ENCODE results near the gene TARS3.
A peak's percentile ranks its signal among the peaks of the same experiment; 100 is the strongest.
"Not testable (repeated sequence)": the region's sequence is repeated elsewhere in the genome, so short reads cannot be mapped to it uniquely, and the experiment has no call there.

The TARS3 gene

DNA sequence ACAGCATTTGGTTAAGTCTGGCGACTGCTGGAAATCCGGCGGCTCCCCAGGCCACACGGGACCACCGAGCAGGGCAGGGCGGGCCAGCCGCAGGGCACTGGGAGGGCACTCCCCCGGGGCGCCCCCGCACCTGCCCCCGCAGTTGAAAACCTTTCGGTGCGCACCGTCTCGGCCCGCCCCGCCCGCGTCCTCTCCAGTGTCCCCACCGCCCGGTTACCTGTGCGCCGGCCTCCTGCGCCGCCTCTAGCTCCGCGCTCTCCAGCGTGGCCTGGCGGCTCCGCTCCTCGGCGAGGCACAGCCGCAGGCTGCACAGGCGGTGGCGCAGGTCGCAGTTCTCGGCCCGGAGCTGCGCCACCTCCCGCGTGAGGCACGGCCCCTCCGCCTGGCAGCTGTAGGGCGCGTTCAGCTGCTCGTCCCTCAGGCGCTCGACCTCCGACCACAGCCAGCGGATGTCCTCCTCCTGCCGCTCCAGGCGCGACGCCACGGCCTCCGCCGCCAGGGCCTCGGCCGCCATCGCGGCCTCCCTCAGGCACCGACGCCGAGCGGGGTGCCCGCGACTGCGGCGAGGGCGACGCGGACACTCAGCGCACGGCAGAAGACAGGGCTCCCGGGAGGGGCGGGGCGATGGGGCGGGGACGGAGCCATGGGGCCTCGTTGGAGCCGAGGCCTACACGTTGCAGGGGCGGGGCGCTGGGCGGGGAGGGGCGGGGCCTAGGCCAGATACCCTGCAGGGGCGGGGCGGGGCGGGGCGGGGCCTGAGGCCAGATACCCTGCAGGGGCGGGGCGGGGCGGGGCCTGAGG lies at the start of gene TARS3:
TARS3 (minus strand) TSS at position 600 of the 801 bp plus-strand sequence; CDS start at position 514, 86 bp downstream.
- peak; percentile 87 to 95 (median 92) for DNase-seq (ENCODE audit: low read depth in 3 of 3)

DNA sequence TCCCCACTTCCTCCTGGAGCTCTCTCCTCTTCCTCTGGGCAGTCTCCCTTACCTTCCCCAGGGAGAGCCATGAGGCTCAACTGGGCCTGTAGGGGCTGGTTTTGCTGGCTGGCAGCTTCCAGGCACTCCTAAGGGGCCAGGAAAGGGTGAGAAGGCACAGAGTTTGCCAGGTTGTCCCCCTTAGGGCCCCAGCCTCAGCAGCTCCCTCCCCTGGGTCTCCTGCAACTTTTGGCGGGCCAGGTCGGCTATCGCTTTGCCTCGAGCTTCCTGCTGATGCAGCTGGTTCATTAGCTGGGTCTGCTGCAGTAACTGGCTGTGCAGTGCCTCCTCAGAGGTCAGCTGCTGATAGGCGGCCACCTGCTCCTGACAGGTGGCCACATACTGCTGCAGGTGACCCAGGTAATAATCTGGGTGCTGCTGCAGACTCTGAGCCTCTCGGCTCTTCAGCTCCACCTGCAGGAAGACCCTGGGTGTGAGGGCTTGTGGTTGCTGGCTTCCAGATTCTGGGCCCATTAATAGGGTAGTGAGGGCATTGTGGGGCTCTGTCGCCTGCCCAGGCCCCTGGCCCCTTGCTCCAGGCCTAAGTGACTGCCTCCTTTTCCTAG lies 49.3 kb upstream of the TARS3 start:
- no peak for DNase-seq (ENCODE audit: low read depth in 3 of 3)

DNA sequence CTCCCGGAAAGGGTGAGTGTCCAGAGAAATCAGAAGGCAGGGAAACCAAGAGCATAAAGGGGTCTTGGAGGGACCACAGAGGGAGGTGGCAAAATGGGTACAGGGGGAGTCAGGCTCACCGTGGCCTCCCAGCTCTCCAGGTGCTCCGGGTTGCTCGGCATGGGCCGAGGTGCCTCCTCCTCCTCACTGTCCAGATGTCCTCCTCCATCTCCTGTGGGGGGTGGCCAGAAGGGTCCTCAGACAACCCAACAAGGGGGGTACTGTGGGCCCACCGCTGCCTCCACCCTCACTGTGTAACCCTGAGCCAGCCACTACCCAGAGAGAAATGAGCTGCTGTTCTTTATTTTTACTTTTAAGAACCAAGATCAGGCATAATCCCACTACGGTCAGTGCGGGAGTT lies 48.6 kb upstream of the TARS3 start:
- DNase-seq (ENCODE audit: low read depth in 3 of 3): no peak

DNA sequence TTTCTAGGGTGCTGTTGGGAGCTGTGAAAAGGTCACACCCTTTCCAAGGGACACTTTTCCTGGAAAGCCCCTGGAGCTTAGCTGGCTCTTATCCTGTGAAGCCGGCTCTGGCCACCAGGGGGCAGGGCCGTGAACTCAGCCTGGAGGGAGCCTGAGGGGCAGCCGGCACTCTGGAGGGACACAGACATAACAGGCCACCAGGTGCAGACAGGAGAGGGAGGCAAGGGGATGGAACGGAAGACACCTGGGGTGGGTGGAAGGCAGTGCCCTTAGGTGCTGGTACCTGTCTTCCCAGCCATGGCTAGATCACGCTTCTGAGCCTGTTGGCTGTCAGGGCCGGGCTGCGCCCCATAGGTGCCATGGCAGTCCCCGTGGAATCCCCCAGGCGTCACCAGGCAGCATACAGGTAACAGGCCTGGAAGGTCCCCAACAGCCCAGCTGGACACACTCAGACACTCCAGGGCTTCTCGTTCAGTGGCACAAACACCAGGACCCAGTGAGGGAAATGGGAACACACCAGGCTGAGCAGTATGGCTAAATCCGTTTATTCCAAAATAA lies 42.9 kb upstream of the TARS3 start:
- not testable (repeated sequence) for DNase-seq (ENCODE audit: low read depth in 3 of 3)

DNA sequence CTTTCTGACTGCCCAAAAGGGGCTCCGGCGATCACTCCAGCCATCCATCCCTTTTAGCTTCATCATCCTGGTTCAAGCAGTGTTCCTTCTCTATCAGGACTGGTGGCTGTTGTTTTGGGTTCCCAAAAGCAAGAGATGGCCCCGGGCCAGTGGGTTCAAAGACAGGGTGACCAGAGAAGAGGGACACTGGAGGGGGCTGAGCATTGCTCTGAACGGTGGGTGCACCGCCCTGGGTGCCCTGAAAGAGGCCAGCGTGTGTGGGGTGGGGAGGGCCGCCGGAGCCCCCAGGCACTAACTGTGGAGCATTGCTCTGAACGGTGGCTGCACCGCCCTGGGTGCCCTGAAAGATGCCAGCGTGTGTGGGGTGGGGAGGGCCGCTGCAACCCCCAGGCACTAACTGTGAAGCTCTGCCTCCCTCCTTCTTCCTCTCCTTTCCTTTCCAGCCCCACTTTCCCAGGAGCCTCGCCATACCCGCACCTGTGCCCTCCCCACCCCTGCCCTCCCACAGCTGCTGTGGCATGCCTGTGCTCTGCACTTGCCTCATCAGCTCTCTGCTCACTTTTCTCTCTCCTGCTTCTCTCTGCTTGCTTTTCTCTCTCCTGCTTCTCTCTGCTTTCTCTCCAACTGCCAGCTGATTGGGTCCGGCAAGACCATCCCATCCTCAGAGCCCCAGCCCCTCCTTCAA lies 41.6 kb upstream of the TARS3 start:
- DNase-seq (ENCODE audit: low read depth in 3 of 3): no peak

DNA sequence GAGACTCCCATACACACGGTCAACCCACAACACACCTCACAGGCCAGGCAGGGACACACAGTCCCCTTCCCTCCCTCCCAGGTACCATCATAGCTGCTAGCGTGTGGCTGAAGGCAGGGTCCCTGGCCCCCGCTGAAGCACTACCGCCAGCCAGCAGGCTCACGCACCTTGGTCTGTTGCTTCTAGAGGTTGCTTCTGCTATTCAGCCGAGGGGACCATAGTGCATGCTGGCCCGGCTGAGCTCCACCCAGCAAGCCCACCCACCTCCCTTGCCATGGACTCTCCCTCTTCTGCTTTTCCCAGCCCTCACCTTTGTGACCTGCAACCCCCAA lies 41.0 kb upstream of the TARS3 start:
- DNase-seq (ENCODE audit: low read depth in 3 of 3): not testable (repeated sequence)

DNA sequence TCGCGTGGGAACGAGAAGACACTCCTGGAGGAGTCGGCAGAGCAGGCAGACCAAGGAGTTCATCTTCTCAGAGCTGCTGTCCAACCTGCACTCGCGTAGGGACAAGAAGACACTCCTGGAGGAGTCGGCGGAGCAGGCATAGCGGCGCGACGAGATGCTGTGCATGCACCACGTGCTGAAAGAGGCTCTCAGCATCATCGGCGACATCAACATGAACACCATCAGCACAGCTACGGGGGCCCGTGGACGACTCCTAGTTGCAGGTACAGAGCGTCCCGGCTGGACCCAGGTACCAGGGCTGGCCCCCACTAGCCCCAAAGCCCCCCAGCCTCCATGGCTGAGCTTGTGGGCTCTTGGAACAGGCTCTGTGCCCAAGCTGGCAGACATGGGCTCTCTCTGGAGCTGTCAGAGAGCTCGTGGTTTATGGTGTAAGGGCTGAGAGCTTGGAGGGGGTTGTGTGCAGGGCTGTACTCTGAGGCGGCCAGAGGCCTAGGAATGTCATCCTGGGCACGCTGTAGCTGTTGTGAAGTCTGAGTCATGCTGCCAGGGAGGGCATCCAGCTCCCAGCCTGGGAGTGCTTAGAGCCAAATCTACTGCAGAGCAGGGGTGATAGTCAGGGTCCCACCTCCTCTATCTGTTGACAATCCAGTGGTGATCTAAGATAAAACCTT lies 40.5 kb upstream of the TARS3 start:
- not testable (repeated sequence) for DNase-seq (ENCODE audit: low read depth in 3 of 3)

DNA sequence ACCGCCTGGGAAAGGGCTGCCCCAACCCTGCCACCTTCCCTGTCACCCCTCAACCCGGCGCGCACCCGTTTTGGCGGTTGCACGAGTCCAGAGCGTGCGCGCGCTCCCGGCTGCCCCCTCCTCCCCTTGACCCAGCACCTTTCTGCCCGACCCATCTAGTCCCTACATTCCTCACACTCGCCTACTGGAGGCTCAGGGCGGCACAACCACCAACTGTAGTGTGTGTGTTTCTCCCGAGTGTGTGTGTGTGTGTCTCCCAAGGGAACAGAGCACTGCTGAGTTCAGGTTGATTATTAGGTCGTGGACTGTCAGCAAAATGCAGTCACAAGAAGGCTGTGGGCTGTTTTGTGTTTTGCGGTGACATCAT lies 22.4 kb upstream of the TARS3 start:
- not testable (repeated sequence) for DNase-seq (ENCODE audit: low read depth in 3 of 3)

DNA sequence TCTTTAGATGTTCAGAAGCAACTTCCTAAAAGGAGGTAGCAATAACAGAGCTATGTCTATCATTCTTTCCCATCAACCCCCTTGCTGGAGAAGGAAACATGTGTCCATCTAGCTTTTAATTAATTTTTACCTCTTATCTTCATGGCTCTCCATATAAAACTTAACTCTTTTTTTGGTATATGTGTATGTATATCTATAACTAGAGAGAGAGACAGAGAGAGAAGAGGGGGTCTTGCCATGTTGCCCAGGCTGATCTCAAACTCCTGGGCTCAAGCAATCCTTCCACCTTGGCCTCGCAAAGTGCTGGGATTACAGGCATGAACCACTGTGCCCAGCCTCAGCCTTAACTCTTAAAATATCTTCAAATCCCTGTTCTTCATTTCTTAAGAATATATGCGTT lies 10.6 kb upstream of the TARS3 start:
- not testable (repeated sequence) for DNase-seq (ENCODE audit: low read depth in 3 of 3)

DNA sequence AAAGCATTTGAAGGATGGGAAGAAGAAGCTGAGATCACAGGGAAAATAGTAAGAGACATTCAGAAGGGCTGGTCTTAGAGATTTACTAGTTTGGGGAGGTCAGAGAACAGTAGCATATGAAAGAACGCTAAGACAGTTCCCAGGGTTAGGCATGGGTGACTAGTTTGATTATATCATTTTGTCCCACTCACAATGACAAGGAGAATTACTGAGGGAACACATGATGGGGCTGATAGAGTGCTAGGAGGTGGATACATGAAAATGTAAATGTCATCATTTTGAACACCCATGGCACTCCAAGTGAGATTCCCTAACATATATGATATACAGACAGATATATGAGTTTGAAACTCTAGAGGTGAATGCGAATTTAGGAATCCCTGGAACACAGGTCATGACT lies 9.3 kb upstream of the TARS3 start:
- DNase-seq (ENCODE audit: low read depth in 3 of 3): no peak

DNA sequence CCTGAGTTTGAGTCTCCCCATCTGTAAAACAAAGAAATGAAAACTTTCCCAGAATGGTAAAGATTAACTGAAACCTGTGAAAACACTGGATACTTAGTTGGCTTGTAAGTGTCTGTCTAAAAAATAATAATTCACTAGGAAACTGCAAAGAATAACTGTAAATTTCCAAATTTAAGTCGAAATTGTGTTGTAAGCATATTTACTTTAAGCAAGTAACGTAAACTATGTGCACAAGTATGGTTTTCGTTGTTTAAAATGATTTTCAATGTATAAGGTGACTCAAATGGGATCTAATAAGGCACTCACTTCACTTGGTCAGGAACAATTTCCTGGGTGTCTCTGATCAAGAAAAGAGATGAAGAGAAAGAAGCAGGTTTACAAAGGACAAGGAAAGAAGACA lies 8.5 kb upstream of the TARS3 start:
- no peak for DNase-seq (ENCODE audit: low read depth in 3 of 3)

DNA sequence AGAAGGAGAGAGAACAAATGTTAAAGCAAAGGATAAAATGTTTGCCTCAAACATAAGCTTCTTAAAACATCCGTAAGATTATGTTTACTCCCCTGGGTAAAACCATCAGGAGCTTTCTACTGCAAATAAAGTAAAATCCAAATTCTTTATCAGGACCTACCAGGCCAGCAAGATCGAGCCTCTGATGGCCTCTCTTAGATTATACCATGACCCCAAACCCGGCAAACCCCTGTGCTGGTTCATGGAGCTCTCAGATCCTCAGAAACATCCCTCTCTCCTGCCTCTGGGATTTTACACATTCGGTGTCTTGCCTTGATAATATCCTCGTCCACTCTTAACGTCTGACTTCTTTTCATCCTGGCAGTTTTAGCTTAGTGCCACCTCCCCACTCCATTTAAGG lies 7.5 kb upstream of the TARS3 start:
- DNase-seq (ENCODE audit: low read depth in 3 of 3): no peak

DNA sequence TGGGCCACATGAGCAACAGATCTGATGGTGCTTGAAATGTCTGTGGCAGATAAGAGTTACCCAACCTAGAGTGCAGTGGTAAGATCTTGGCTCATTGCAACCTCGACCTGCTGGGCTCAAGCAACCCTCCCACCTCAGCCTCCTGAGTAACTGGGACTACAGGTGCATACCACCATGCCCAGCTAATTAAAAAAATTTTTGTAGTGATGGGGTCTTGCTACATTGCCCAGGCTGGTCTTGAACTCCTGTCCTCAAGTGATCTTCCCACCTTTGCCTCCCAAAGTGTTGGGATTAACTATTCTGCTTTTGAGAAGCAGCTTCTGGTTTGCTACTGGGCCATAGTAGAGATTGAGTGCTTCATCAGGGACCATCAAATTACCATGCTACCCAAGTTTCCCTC lies 2.9 kb upstream of the TARS3 start:
- DNase-seq (ENCODE audit: low read depth in 3 of 3): no peak

DNA sequence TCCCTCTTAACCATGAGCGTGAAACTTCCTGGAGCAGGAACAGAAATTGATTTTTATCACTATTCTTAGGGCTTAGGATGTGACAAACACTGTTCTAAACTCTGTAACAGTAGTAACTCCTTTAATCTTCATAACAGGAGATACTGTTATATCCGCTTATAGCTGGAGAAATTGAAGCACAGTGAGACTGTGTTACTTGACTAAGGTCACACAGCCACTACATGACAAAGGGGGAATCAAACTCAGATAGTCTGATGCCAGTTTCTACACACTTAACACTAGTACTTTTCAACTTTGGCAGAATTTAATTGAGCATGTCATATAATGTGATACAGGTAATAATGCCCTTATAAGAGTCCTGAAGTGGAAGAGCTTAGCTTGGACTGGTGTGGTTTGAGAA lies 800 bp upstream of the TARS3 start:
- DNase-seq (ENCODE audit: low read depth in 3 of 3): no peak

DNA sequence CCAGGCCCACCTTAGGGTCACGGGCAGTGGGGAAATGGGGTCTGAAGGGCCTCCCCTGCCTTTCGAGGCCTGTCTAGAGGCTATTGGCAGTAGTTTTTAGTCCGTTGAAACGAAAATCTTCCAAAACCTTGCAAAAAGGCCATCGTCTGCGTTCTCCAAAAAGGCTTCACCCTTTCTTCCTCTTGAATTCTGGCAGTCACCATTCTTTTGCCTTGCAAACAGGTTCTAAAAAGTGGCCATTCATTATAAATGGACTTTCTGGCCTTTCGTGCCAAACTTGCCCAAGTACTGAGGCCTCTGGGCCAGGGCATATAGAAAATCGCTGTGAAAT lies 367 bp upstream of the TARS3 start:
- DNase-seq (ENCODE audit: low read depth in 3 of 3): no peak

DNA sequence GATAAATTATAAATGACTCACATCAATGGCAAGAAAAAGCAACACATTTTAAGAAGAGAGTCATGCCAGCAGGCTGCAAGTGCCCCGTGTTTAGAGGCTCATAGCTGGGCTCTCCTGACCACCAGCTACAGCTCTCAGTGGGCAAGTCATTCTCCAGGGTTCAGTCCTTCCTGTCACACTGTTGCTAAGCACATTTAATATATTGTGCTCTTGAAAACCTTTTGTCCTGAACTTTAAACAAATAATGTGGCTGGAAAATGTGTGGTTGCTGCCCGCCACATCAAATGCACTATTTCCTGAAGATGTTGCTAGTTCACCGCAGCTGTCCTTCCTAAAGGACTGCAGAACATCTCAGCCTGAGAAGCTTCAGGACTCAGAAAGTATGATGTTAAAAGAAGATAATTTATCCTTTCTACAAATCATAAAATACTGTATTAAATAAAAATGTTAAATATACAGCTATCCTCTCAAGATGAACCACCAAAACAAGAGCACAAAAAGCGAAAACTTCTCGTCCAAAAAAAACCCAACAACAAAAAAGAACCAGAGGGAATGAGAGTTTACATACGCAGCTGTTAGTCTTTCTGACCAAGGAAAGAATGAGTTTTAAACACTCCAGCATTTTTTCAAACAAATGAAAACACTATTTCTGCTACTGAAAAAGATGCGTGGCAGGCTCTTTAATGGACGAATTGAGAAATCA lies 951 bp downstream of the TARS3 start:
- DNase-seq (ENCODE audit: low read depth in 3 of 3): peak in 2 of 3 experiments; percentile 4 to 47

DNA sequence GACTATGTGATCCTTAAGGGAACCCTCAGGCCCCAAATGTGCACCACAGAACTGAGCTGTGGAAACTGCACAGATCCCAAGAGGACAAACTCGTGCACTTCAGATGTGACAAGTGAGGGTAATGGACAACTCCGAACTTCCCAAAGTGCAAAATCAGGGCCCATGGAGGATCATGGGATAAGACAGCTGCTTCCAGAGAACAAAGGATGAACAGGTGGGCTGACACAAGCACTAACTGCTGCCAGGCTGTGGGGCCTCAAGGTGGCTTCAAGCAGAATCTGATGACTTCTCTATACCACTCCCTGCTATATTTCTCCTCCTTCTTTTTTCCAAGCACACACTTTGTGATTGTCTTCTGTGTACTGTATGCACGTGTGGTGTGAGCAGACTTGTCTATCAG lies 5.4 kb downstream of the TARS3 start:
- DNase-seq (ENCODE audit: low read depth in 3 of 3): no peak

DNA sequence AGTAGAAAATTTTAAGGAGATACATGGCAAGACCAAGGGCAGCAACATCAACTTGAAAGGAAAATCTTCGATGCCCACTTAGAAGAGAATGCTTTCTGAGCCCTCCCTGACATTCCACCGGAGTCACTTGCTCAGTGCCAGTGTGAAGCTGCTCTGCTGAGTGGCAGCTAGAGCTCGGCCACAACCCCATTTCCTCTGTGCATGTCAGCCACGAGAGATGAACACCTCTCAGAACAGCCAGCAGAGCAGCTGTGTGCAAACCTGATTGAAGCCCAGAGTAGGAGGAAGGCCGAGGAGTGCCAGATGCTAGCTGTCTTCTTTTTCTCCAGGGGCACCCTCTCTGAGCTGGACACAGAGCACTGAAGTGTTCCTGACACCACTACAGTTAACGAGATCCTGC lies 12.2 kb downstream of the TARS3 start:
- DNase-seq (ENCODE audit: low read depth in 3 of 3): no peak

DNA sequence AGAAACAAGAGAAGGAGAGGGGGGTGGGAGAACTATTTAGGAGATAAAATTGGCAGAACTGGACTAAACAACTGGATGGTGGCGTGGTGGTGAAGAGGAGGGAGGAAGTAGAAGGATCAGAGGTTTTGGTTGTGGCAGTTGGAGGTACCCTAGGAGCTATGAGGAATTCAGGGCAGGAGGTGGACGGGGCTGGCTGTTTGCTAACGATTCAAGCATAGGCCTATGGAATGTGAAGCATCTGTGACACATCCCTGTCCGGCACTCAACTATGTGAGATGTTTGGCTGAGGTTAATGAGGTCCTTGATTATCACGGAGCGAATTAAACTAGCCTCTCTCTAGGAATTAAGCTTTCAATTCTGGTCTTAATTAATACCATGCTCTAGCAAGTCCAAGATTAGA lies 13.5 kb downstream of the TARS3 start:
- DNase-seq (ENCODE audit: low read depth in 3 of 3): no peak

DNA sequence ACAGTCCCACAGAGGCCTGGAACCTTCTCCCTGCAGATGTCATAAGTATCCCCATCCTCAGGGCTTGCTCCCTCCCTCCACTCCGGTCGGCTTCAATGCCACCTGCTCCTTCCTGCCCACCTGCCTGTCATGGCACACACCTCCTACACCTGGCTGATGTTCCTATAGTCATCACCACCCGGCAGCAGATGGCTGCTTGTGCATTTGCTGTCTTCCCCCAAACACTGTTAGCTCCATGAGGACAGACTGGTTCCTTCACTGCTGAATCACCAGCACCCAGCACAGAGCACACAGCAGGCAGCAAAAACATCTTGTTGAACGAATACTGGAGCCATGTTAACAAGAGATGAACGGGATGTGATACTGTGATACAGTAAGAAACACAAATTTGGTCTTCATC lies 14.8 kb downstream of the TARS3 start:
- DNase-seq (ENCODE audit: low read depth in 3 of 3): no peak

DNA sequence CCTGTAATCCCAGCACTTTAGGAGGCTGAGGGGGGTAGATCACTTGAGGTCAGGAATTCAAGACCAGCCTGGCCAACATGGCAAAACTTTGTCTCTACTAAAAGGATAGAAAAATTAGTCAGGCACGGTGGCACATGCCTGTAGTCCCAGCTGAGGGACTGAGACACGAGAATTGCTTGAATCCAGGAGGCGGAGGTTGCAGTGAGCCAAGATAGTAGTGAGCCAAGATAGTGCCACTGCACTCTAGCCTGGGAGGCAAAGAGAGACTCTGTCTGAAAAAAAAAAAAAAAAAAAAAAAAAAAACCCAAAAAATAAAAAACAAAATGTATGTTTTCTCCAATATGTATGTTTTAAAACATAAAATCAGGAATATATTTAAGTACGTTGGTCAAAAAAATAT lies 16.3 kb downstream of the TARS3 start:
- DNase-seq (ENCODE audit: low read depth in 3 of 3): no peak

DNA sequence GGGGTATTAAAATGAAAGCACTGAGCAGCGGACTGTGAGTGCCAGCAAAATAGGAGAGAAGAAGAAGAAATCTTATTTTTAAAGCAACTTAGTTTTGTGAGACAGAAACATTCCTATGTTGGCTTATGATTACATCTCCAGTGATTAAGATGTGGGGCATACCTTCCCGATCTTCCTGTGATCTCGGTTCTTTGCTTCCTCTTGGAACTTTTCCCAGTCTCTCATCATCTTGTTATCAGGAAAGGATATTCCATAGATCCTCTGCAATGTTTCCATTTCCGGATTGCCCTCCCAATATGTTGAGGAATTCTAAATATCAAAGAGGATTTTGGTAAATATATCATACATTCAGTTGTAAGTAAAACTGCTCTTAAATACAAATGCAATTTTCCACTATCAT lies 22.2 kb downstream of the TARS3 start:
- DNase-seq (ENCODE audit: low read depth in 3 of 3): no peak
